RWPE2 (cell line): Measurements from ENCODE around the gene KCTD1.

Experiments used
- ATAC-seq: fragments of 200-7000 bp; cut with Tn5 transposase; 3 replicates; pipeline ENCODE4 v1.9.1; 2021; ENCODE audit warnings: low read depth
- DNase-seq: peaks from one replicate; pipeline ENCODE4 v3.0.0-alpha.2; 2020; ENCODE audit warnings: low spot score
- H3K27ac ChIP-seq: fragments of 450-650 bp; 2 replicates; pipeline ENCODE4 v1.5.1; 2017; ENCODE audit warnings: mild to moderate bottlenecking; ENCODE audit not compliant: poor library complexity, severe bottlenecking
- H3K27me3 ChIP-seq: fragments of 250-450 bp; sonication (Bioruptor Pico); 2 replicates; pipeline ENCODE4 v1.5.1; 2021; ENCODE audit warnings: mild to moderate bottlenecking, moderate library complexity; ENCODE audit not compliant: insufficient read depth, poor library complexity, severe bottlenecking
- H3K36me3 ChIP-seq: fragments of 250-450 bp; sonication (Bioruptor Pico); 2 replicates; pipeline ENCODE4 v1.5.1; 2020; ENCODE audit warnings: low read depth, mild to moderate bottlenecking, moderate library complexity
- H3K4me1 ChIP-seq: fragments of 250-450 bp; sonication (Bioruptor Pico); 2 replicates; pipeline ENCODE4 v1.5.1; 2021; ENCODE audit warnings: mild to moderate bottlenecking, moderate library complexity; ENCODE audit not compliant: insufficient read depth, poor library complexity, severe bottlenecking
- H3K4me3 ChIP-seq: fragments of 250-450 bp; sonication (Bioruptor Pico); 2 replicates; pipeline ENCODE4 v1.5.1; 2021; ENCODE audit warnings: mild to moderate bottlenecking, moderate library complexity; ENCODE audit not compliant: severe bottlenecking
- H3K9me3 ChIP-seq: fragments of 250-450 bp; sonication (Bioruptor Pico); 2 replicates; pipeline ENCODE4 v1.5.1; 2021; ENCODE audit warnings: mild to moderate bottlenecking, moderate library complexity; ENCODE audit not compliant: severe bottlenecking
- TF ChIP-seq, protein P1 (sequence below): fragments of 450-650 bp; IDR thresholded peaks from one replicate; pipeline ENCODE4 v1.5.1; 2017; ENCODE audit warnings: mild to moderate bottlenecking, moderate library complexity; ENCODE audit not compliant: poor library complexity, severe bottlenecking

The KCTD1 gene

GRCh38 chr18:26566874-26567555, 18.7 kb upstream of the KCTD1 start:
- Histone ChIP-seq H3K9me3 (no peaks in the 10 kb centered on the region), H3K27me3 (no peaks in the 10 kb centered on the region), H3K4me1 (peaks cover 4% of the 10 kb centered on the region), H3K27ac (no peak overlapping the region), H3K4me3 (no peak overlapping the region), H3K36me3 (no peaks in the 10 kb centered on the region)
- TF ChIP-seq, protein P1, sequence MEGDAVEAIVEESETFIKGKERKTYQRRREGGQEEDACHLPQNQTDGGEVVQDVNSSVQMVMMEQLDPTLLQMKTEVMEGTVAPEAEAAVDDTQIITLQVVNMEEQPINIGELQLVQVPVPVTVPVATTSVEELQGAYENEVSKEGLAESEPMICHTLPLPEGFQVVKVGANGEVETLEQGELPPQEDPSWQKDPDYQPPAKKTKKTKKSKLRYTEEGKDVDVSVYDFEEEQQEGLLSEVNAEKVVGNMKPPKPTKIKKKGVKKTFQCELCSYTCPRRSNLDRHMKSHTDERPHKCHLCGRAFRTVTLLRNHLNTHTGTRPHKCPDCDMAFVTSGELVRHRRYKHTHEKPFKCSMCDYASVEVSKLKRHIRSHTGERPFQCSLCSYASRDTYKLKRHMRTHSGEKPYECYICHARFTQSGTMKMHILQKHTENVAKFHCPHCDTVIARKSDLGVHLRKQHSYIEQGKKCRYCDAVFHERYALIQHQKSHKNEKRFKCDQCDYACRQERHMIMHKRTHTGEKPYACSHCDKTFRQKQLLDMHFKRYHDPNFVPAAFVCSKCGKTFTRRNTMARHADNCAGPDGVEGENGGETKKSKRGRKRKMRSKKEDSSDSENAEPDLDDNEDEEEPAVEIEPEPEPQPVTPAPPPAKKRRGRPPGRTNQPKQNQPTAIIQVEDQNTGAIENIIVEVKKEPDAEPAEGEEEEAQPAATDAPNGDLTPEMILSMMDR: peak; percentile 8
- no peak for DNase-seq
- ATAC-seq: no peak; the same call in 2 of the 3 replicates

DNA sequence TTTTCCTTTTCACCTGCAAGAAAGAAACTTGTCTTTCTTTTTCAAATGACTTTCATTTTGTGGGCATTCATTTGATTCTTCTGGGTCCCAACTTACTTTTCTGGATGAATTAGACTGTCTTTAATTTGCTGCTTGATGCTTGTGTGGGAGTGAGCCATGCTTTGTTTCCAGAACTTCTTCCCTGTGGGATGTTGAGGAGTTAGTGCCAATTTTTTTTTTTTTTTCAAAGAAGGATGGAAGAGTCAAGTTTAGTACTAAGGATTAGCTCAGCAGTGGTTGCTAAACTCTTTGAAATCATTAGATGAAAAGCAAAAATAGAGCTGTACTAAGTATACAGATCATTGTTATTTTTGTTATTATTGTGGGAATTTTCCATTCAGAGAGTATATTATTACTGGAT, 17.2 kb upstream of the KCTD1 start:
- Histone ChIP-seq H3K27ac (no peak overlapping the region), H3K4me3 (no peak overlapping the region), H3K9me3 (no peaks in the 10 kb centered on the region), H3K36me3 (no peaks in the 10 kb centered on the region), H3K4me1 (peaks cover 4% of the 10 kb centered on the region), H3K27me3 (no peaks in the 10 kb centered on the region)
- ATAC-seq (no peak), DNase-seq (no peak)
- TF ChIP-seq, protein P1: no peak

DNA sequence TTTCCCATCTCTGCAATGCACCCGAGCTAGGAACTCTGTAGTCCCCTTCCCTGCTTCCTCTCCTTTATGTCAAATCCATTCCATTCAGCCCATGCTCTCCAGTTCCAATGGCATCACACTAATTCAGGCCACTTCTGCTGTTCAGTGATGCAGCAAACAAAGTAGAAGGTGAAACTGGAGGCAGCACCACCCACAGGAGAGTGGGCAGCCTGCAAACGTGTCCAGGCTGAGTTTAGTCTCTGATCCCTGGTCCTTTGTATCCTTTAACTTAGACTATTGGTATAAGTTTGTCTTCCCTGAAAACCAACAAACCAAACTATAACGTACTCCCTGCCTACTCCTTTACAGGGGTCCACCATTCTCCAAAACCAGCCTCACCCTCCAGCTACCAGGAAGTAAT, 14.7 kb upstream of the KCTD1 start:
- DNase-seq (no peak), ATAC-seq (no peak)
- Histone ChIP-seq H3K4me3 (no peak overlapping the region), H3K27ac (no peak overlapping the region), H3K4me1 (no peaks in the 10 kb centered on the region), H3K27me3 (no peaks in the 10 kb centered on the region), H3K9me3 (no peaks in the 10 kb centered on the region), H3K36me3 (no peaks in the 10 kb centered on the region)
- TF ChIP-seq, protein P1: no peak

GRCh38 chr18:26562568-26562967, 14.2 kb upstream of the KCTD1 start:
- Histone ChIP-seq H3K4me3 (no peak overlapping the region), H3K27me3 (no peaks in the 10 kb centered on the region), H3K9me3 (no peaks in the 10 kb centered on the region), H3K27ac (no peak overlapping the region), H3K4me1 (no peaks in the 10 kb centered on the region), H3K36me3 (no peaks in the 10 kb centered on the region)
- TF ChIP-seq, protein P1: no peak
- ATAC-seq (no peak), DNase-seq (no peak)

GRCh38 chr18:26561769-26562168, 13.4 kb upstream of the KCTD1 start:
- peaks cover 1% of the 10 kb centered on the region for H3K4me1 ChIP-seq
- H3K9me3 ChIP-seq: no peaks in the 10 kb centered on the region
- no peak overlapping the region for H3K27ac ChIP-seq
- no peaks in the 10 kb centered on the region for H3K27me3 ChIP-seq
- no peak for DNase-seq
- H3K36me3 ChIP-seq: no peaks in the 10 kb centered on the region
- TF ChIP-seq, protein P1: no peak
- no peak overlapping the region for H3K4me3 ChIP-seq
- ATAC-seq: no peak
